Suppressor macrophage treated with lipopolysaccharide for 1 hour (primary cell): Measurements from ENCODE around the gene VIT.

Experiments used
- DNase-seq, 3 donors: peaks; one replicate each; pipeline ENCODE4 v3.0.0-alpha.2; 2020 to 2022

Gene VIT

GRCh38 chr2:36696533-36696932, at the start of gene VIT:
Gene VIT (plus strand): TSS chr2:36696707. CDS start chr2:36716371, 19,664 bp downstream.
- peak in 1 of 3 donors; percentile 11 for DNase-seq

DNA sequence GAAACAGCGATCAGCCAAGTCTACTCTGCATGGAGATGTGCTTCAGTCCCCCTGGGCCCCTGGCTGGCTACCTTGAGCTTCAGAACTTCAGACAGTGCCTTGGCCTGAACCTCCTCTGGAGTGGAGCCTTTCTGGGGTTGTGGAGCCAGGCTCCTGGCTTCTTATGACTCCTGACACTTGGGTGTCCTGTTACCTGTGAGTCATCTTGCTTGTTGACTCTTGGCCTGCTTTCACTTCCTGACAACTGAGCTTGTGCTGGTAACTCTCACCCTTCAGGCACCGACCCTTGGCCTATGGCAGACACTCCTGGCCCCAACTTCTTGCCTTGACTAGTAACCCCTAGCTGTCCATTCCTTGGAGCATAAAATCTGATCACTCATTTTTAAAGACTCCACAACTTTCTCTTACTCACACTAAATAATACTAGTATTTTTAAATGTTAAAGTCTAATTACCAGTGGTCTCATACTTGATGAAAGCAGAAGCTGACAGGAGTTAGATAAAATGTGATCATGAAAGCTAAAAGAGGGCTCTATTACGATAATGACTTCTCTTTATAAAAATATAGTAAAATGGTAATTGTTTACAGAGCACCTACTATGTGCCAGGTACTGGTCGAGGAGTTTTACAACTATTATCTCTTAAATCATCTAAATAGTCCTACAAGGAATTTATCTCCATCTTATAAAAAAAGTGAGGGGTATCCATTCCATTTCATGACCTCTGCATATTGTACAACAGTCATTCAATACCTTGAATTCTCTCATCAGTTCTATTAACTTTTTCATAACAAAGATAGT, 46.3 kb upstream of the VIT start:
- DNase-seq = peak; percentile 35 to 50 (median 38)

GRCh38 chr2:36653155-36653554, 43.4 kb upstream of the VIT start:
- no peak for DNase-seq

DNA sequence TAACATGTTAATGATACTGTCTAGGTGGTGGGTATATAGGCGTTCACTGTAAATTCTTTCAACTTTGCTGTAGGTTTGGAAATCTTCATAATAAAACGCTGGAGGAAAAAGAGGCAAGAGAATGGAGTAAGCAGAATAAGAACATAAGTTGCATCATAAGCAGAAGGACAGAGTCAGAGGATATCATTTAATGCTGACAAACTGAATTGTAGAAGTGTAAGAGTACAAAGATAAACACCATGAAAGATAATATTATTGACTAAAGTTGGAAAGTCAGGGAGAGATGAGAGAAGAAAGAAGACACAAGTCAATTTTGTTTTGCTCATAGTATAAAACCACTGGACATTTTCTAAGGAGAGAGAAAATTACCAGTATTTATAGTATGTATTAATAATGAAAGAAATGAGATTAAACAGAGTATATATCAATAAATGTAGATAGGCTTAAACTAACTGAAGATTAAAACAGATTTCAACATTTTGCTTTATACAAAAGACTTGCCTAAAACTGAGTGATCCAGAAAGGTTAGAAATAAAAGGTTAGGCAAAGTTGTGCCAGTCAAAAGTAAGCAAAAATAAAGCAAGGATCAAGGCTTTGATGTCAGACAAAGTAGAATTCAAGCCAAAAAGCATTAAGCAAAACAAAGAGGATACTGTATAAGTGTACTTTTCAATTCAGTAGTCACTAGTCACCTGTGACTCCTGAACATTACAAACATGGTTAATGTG, 42.4 kb upstream of the VIT start:
- no peak for DNase-seq

DNA sequence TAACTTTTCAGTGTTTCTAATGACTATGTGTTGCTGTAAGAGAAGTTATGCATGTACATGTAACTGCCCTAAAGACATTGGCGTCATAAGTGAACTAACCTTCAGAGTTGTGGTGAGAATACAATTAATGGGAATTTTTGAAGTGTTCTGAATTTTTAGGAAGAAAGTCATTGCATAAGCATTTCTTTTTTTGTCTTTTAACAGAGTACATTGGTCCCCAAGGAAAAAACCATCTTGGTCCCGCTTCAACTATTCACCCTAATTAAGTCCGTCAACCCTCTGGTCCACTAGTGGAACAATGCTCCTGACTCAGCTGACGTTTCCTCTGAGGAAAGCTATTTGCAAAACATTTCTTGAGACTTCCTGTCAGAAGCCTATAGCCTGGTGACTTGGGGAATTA, 41.1 kb upstream of the VIT start:
- DNase-seq = no peak

- no peak for DNase-seq
These were observed 38.8 kb upstream of the VIT start for GRCh38 chr2:36657703-36658102.

GRCh38 chr2:36658277-36658748, 38.2 kb upstream of the VIT start:
- DNase-seq = no peak

DNA sequence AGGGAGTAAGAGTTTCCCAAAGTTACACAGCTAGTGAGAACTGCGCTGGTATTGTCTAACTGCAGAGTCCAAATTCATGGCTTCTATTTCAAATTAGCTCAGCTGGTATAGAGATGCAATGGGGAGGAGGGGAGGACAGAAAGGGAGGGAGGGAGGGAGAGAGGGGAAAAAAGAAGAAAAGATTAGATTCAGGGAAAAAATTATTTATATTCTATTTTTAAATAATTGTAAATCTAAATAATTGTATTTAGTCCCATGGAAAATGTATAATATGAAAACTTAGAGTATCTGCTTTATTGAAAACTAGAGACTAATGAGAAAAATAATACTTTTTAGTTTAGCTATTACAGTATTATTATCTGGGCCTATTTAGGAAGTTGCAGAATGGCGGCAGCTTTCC, 37.3 kb upstream of the VIT start:
- no peak for DNase-seq

GRCh38 chr2:36659872-36660312, 36.6 kb upstream of the VIT start:
- no peak for DNase-seq

GRCh38 chr2:36662638-36663037, 33.9 kb upstream of the VIT start:
- DNase-seq = no peak

- DNase-seq = no peak
These were observed 33.2 kb upstream of the VIT start for GRCh38 chr2:36663295-36663694.

DNA sequence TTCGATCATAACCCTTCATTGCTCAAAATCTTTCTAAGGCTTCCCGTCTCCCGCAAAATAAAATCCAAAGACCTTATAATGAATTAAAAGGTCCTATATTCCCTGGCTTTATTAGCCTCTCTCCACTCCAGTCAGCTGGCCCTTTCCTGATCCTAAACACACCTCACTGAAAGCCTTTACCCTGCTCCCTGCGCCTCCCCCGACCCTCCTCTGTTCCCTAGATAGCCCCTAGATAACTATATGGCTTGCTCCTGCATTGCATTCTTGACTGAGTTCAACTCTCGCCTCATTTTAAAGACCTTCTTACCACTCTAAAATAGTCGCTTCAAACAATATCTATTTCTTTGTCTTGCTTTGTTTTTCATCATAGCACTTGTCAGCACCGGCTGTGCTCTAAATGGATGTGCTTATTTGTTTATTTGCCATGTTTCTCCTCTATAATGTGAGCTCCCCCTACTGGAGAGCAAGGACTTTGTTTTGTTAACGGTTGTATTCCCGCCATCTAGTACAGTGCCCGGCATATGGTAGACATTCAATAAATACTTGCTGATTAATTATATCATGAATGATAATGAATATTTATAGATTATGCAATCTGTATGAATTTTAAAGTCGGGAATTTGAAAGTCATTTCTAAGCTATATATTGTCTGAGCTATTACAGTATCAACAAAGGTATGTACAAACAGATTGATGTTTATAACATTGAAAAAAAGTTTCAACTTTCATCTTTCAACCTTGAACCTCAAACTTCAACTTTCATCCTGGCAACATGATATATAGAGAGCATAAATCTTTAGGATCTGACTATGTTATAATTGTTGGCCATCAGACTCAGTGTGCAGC, 32.4 kb upstream of the VIT start:
- DNase-seq = peak; percentile 60 to 81 (median 71)

DNA sequence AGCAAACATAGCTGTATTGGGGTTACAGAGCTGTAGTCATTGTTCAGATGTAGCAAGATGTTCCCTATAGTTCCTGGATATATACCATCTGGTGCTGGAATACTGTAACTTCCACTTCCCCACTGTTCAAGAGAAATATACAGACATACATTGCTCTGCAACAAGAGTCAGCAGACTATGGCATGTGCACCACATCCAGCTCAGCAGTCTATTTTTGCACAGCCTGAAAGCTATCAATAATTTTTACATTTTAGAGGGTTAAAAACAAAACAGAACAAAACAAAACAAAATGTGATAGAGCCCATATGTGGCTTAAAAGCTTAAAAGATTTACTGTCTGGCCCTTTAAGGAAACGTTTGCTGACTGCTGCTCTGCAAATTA, 31.8 kb upstream of the VIT start:
- DNase-seq = no peak

- DNase-seq = no peak
These were observed 28.6 kb upstream of the VIT start for GRCh38 chr2:36667931-36668330.

DNA sequence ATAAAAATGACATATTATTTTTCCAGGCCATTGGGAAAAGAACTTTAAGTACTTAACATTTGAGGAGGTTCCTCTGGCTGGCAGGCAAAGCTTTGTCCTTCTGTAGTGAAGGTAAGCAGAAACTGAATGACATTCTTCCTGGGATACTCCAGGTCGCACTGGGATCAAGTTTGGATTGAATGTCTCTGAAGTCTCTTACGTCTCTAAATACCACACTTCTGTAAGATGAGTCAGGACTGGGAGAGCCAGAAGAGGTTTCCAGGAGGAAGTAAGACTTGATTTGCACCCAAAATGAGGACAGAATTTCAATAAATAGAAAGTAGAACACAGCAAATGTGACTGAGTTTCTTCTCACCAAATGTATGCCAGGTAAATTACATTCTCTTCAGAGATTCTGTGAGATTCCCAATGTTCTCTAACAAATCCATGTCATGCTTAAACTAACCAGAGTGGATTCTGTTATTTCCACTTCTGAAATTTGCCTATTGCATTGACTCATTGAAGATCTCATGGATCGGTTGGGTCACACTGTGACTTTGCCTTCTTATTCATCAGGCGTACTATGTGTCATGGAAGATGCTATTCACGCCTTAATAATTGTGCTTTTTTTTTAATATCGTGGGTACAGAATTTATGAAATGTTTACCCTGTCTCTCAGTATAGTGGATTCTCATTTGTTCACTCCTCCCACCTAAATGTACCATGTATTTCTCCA, 25.5 kb upstream of the VIT start:
- peak in 1 of 3 donors; percentile 18 for DNase-seq

DNA sequence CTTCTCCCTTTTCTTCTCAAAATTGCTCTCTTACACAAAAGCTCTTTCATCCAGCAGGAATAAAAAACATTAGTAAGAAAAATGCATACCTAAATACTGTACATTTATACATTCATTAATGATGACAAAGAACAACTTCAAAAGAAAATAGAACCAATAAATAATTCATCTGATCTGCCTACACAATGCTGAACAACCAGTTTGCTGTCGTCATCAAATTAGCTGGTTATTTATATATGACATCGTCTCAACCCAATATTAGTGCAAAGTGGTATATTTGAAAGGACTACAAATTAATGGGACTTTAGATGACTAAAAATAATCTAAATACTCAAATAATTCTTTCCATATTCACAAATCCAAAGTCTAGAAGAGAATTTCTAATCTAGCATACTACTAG, 24.8 kb upstream of the VIT start:
- DNase-seq = no peak

DNA sequence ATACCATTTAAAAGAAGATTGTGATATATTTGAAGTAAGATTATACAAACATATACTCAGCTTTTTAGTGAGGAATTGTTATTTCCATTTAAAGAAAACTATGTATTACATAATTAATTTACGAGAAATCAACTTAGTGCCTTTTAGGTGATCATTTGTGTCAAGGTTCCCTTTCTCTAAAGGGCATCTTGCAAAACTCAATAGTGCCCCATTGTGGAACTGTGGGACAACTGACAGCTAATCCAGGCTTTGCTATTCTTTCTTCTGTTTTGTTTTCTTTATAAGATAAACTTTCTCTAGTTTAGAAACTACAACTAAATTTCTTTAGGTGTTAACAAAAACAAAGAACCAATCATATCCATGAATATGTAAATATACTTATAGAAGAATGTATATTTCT, 24.3 kb upstream of the VIT start:
- peak; percentile 20 to 48 (median 35) for DNase-seq

- DNase-seq = no peak
These were observed 20.8 kb upstream of the VIT start for GRCh38 chr2:36675579-36676282.

DNA sequence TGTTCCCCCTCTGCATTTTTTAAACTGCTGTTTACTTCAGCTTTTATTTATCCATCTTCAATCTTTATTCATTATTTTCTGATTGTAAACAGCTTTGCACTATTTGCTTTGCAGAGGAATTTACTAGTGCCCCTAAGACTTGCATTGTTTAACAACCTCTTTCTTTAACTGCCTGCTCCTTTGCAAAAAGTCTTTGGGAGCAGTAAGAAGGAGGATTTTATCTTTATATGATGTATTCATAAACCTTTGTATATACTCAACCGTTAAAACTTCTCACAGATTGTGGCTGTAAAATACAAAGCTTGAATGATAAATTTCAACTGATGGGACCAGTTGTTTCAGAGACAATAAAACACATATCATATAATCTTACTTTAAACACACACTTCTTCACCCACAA, 20.1 kb upstream of the VIT start:
- DNase-seq = no peak

GRCh38 chr2:36677386-36677785, 19.1 kb upstream of the VIT start:
- DNase-seq = peak; percentile 26 to 78 (median 59)

GRCh38 chr2:36677996-36678605, 18.4 kb upstream of the VIT start:
- peak; percentile 26 to 47 (median 37) for DNase-seq
